GM21367 (cell line): Measurements from ENCODE around the gene KLHL4.
"Not testable (repeated sequence)": the region's sequence is repeated elsewhere in the genome, so short reads cannot be mapped to it uniquely, and the experiment has no call there.

ENCODE experiments used
- ATAC-seq: cut with Tn5 transposase; IDR thresholded peaks from one replicate; pipeline ENCODE4 v1.9.1; 2021; ENCODE audit not compliant: unreplicated experiment

KLHL4 gene

GRCh38 chrX:87641439-87641838 is 123.8 kb downstream of the KLHL4 start:
- not testable (repeated sequence) for ATAC-seq

DNA sequence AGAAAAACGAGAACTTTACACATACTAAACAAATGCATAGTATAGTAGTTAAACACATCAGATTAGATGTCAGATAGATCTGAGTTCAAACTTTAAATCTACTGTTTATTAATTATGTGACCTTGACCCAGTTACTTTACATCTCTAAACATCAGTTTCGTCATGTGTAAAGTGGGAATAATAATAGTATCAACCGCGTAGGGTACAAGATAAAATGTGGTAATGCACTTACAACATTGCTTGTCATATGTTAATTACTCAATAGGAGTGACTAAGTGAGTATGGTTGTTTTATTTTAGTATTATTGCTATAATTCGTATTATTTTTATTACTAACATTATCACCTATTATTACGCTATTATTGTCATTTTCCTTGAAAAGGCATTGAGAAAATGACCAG is 144.2 kb downstream of the KLHL4 start:
- ATAC-seq = no peak

GRCh38 chrX:87663421-87663820 is 145.8 kb downstream of the KLHL4 start:
- no peak for ATAC-seq

DNA sequence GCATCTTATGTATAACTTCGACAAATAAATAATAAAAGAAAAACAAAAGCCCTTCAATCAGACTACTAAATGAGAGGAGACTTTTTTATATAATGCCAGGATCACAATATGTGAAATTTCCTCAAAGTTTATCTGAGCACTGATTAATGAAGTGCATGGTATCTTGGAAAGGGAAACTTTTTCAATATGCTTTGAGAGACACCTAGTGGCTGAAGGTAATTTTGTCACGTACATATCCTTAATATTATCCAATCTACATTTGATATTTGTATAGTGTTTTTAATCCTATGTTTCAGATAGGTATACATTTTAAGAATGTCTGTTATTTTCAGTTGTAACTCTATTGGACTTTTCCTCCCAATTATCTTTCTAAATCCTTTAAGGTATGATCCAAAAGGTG is 146.8 kb downstream of the KLHL4 start:
- no peak for ATAC-seq

- no peak for ATAC-seq
Measured at GRCh38 chrX:87679849-87680248, 162.2 kb downstream of the KLHL4 start.

GRCh38 chrX:87687703-87688102 is 170.1 kb downstream of the KLHL4 start:
- ATAC-seq = no peak

GRCh38 chrX:87688113-87688748 is 170.6 kb downstream of the KLHL4 start:
- not testable (repeated sequence) for ATAC-seq

DNA sequence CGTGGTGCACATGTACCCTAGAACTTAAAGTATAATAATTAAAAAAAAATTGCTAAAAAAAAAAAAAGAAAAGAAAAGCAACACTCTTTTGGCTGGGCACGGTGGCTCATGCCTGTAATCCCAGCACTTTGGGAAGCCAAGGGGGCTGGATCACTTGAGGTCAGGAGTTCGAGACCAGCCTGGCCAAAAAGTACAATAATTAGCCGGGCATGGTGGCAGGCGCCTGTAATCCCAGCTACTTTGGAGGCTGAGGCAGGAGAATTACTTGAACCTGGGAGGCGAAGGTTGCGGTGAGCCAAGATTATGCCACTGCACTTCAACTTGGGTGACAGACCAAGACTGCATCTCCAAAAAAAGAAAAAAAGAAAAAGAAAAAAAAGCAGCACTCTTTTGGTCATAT is 171.6 kb downstream of the KLHL4 start:
- not testable (repeated sequence) for ATAC-seq

GRCh38 chrX:87693204-87693603 is 175.6 kb downstream of the KLHL4 start:
- no peak for ATAC-seq

- no peak for ATAC-seq
Measured at GRCh38 chrX:87697409-87697808, 179.8 kb downstream of the KLHL4 start.

DNA sequence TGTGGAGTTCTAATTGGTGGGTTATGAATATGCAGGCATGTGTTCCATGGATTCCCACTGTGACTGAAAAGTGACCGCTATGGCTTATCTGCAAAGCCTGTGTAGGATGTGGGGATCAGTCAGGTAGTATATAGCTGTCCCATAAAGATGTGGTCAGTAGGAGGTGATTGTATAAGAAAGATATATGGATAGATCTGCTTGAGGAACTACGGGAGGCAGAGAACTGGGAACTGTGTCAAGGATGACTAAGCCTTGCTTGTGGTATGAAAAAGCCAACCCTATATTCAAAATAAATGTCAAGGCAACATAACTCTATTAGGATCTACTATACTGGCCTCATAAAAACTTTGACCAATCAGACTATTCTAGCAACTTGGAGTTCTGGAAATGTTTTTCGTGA is 185.2 kb downstream of the KLHL4 start:
- ATAC-seq = no peak

- not testable (repeated sequence) for ATAC-seq
Measured at GRCh38 chrX:87703469-87703868, 185.9 kb downstream of the KLHL4 start.

DNA sequence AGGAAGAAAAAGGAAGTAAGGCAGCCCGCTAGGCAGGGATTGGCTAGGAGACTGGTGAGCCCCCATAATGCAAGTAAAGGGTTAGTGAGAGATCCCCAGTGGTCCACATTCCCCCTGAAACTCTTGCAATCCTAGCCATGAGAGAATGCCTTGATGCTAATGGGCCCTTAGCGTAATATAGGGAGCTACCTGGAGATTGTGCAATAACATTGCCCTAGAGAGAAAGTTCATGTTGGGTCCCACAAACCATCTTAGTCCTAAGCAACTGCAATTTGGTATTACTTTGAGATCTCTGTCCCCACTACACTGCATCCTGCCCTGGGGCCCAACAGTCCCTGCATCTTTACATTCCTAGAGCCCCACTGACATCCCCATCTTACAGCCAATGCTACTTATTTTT is 188.5 kb downstream of the KLHL4 start:
- no peak for ATAC-seq

DNA sequence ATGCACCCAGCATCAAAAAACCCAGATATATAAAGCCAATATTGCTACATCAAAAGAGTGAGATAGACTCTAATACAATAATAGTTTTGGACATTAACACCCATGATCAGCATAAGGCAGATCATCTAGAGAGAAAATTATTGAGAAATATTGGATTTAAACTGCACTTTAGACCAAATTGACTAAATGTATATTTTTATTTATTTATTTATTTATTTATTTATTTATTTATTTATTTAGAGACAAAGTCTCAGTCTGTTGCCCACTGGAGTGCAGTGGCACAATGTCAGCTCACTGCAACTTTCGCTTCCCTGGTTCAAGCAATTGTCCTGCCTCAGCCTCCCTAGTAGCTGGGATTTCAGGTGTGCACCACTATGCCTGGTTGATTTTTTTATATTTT is 193.0 kb downstream of the KLHL4 start:
- no peak for ATAC-seq
